Measurements from ENCODE around the gene RPP21. TPM values are rescaled to one million over a fixed set of nuclear protein-coding genes. Genes with fewer than 3 reads are reported as not detected.

RPP21 gene
- total RNA-seq, 1 donor from 2014 or later, result 33.5 TPM

DNA sequence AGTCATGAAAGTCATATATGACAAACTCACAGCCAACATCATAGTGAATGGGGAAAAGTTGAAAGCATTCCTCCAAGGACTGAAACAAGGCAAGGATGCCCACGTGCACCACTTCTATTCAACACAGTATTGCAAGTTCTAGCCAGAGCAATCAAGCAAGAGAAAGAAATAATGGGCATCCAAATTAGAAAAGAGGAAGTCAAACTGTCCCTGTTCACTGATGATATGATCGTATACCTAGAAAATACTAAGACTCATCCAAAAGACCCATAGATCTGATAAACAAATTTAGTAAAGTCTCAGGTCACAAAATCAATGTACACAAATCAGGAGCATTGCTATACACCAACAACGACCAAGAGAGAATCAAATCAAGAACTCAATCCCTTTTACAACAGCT is 41.2 kb downstream of the RPP21 start:
- no peaks in the 10 kb centered on the region for H3K9me3 Mint-ChIP-seq (ENCODE audit: unreplicated experiment)
- Histone ChIP-seq H3K36me3 (ENCODE audit: insufficient read depth, low read length) (no peaks in the 10 kb centered on the region), H3K4me3 (ENCODE audit: insufficient read depth, low read depth, low read length) (no peak overlapping the region), H3K79me2 (ENCODE audit: insufficient read depth, low read length) (no peaks in the 10 kb centered on the region), H3K27me3 (ENCODE audit: insufficient read depth, low read length) (peaks cover 18% of the 10 kb centered on the region), H3K9me3 (ENCODE audit: insufficient read depth, low read depth, low read length) (no peaks in the 10 kb centered on the region), H4K20me1 (ENCODE audit: insufficient read depth, low read length) (no peaks in the 10 kb centered on the region), H3K27ac (ENCODE audit: low read depth, low read length) (no peak overlapping the region), H3K4me1 (ENCODE audit: insufficient read depth, low read length) (no peaks in the 10 kb centered on the region), H3K9ac (ENCODE audit: low read length) (no peak overlapping the region), H3K4me2 (ENCODE audit: low read length) (no peak overlapping the region), H2AFZ (ENCODE audit: low read depth, low read length) (no peak overlapping the region)
- TF ChIP-seq, protein P1, sequence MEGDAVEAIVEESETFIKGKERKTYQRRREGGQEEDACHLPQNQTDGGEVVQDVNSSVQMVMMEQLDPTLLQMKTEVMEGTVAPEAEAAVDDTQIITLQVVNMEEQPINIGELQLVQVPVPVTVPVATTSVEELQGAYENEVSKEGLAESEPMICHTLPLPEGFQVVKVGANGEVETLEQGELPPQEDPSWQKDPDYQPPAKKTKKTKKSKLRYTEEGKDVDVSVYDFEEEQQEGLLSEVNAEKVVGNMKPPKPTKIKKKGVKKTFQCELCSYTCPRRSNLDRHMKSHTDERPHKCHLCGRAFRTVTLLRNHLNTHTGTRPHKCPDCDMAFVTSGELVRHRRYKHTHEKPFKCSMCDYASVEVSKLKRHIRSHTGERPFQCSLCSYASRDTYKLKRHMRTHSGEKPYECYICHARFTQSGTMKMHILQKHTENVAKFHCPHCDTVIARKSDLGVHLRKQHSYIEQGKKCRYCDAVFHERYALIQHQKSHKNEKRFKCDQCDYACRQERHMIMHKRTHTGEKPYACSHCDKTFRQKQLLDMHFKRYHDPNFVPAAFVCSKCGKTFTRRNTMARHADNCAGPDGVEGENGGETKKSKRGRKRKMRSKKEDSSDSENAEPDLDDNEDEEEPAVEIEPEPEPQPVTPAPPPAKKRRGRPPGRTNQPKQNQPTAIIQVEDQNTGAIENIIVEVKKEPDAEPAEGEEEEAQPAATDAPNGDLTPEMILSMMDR (IDR thresholded peaks at IDR 0.05; ENCODE audit: insufficient read depth, low read depth, low read length), result no peak
- no peak for TF ChIP-seq EZH2 (IDR thresholded peaks at IDR 0.05; ENCODE audit: insufficient read depth, low read length)
- DNase-seq (ENCODE audit: low read depth) (no peak), FAIRE-seq (no peak)
- no peak overlapping the region for H3K27ac Mint-ChIP-seq (ENCODE audit: unreplicated experiment)
- no peaks in the 10 kb centered on the region for H3K4me1 Mint-ChIP-seq (ENCODE audit: low read depth, unreplicated experiment)
- H3K27me3 Mint-ChIP-seq (ENCODE audit: low read depth, unreplicated experiment), result peaks cover 72% of the 10 kb centered on the region
- no peak overlapping the region for H3K4me3 Mint-ChIP-seq (ENCODE audit: unreplicated experiment)
- H3K36me3 Mint-ChIP-seq (ENCODE audit: low read depth, unreplicated experiment), result no peaks in the 10 kb centered on the region

GRCh38 chr6:30391240-30391639 is 46.3 kb downstream of the RPP21 start:
- H4K20me1 ChIP-seq (ENCODE audit: insufficient read depth, low read length), result no peaks in the 10 kb centered on the region
- H3K9ac ChIP-seq (ENCODE audit: low read length), result no peak overlapping the region
- no peaks in the 10 kb centered on the region for H3K4me1 Mint-ChIP-seq (ENCODE audit: low read depth, unreplicated experiment)
- no peak overlapping the region for H3K4me2 ChIP-seq (ENCODE audit: low read length)
- FAIRE-seq (no peak), DNase-seq (ENCODE audit: low read depth) (no peak)
- H3K4me3 Mint-ChIP-seq (ENCODE audit: unreplicated experiment), result no peak overlapping the region
- H3K36me3 Mint-ChIP-seq (ENCODE audit: low read depth, unreplicated experiment), result no peaks in the 10 kb centered on the region
- H3K27me3 Mint-ChIP-seq (ENCODE audit: low read depth, unreplicated experiment), result peaks cover 62% of the 10 kb centered on the region
- H2AFZ ChIP-seq (ENCODE audit: low read depth, low read length), result no peak overlapping the region
- H3K36me3 ChIP-seq (ENCODE audit: insufficient read depth, low read length), result no peaks in the 10 kb centered on the region
- no peaks in the 10 kb centered on the region for H3K9me3 Mint-ChIP-seq (ENCODE audit: unreplicated experiment)
- no peak overlapping the region for H3K4me3 ChIP-seq (ENCODE audit: insufficient read depth, low read depth, low read length)
- no peak overlapping the region for H3K27ac ChIP-seq (ENCODE audit: low read depth, low read length)
- no peaks in the 10 kb centered on the region for H3K4me1 ChIP-seq (ENCODE audit: insufficient read depth, low read length)
- no peak for TF ChIP-seq EZH2 (IDR thresholded peaks at IDR 0.05; ENCODE audit: insufficient read depth, low read length)
- TF ChIP-seq, protein P1 (IDR thresholded peaks at IDR 0.05; ENCODE audit: insufficient read depth, low read depth, low read length), result no peak
- no peaks in the 10 kb centered on the region for H3K79me2 ChIP-seq (ENCODE audit: insufficient read depth, low read length)
- peaks cover 43% of the 10 kb centered on the region for H3K27me3 ChIP-seq (ENCODE audit: insufficient read depth, low read length)
- H3K27ac Mint-ChIP-seq (ENCODE audit: unreplicated experiment), result no peak overlapping the region
- no peaks in the 10 kb centered on the region for H3K9me3 ChIP-seq (ENCODE audit: insufficient read depth, low read depth, low read length)

- Histone ChIP-seq H3K36me3 (ENCODE audit: insufficient read depth, low read length) (no peaks in the 10 kb centered on the region), H3K9me3 (ENCODE audit: insufficient read depth, low read depth, low read length) (no peaks in the 10 kb centered on the region), H3K27me3 (ENCODE audit: insufficient read depth, low read length) (peaks cover 49% of the 10 kb centered on the region), H4K20me1 (ENCODE audit: insufficient read depth, low read length) (no peaks in the 10 kb centered on the region), H3K4me1 (ENCODE audit: insufficient read depth, low read length) (no peaks in the 10 kb centered on the region), H3K9ac (ENCODE audit: low read length) (no peak overlapping the region), H2AFZ (ENCODE audit: low read depth, low read length) (no peak overlapping the region), H3K4me3 (ENCODE audit: insufficient read depth, low read depth, low read length) (no peak overlapping the region), H3K27ac (ENCODE audit: low read depth, low read length) (no peak overlapping the region), H3K4me2 (ENCODE audit: low read length) (no peak overlapping the region), H3K79me2 (ENCODE audit: insufficient read depth, low read length) (no peaks in the 10 kb centered on the region)
- FAIRE-seq (no peak), DNase-seq (ENCODE audit: low read depth) (no peak)
- TF ChIP-seq EZH2 (IDR thresholded peaks at IDR 0.05; ENCODE audit: insufficient read depth, low read length), result no peak
- TF ChIP-seq, protein P1 (IDR thresholded peaks at IDR 0.05; ENCODE audit: insufficient read depth, low read depth, low read length), result no peak
- Mint-ChIP-seq H3K9me3 (ENCODE audit: unreplicated experiment) (no peaks in the 10 kb centered on the region), H3K27me3 (ENCODE audit: low read depth, unreplicated experiment) (peaks cover 53% of the 10 kb centered on the region), H3K36me3 (ENCODE audit: low read depth, unreplicated experiment) (no peaks in the 10 kb centered on the region), H3K27ac (ENCODE audit: unreplicated experiment) (no peak overlapping the region), H3K4me3 (ENCODE audit: unreplicated experiment) (no peak overlapping the region), H3K4me1 (ENCODE audit: low read depth, unreplicated experiment) (no peaks in the 10 kb centered on the region)
These were observed 49.2 kb downstream of the RPP21 start for GRCh38 chr6:30394139-30394538.

Other genes with a start within 250 kb of the RPP21 start
- gene TRIM31, start 232.1 kb upstream of the RPP21 start, total RNA-seq, result not detected in 2 replicates
- not detected in 2 replicates for gene TRIM40, start 209.0 kb upstream of the RPP21 start, total RNA-seq
- not detected in 2 replicates for gene TRIM10, start 183.9 kb upstream of the RPP21 start, total RNA-seq
- gene TRIM15, start 181.6 kb upstream of the RPP21 start, total RNA-seq, result not detected in 2 replicates
- 51.7 and 52.8 TPM in 2 replicates for gene TRIM26, start 131.8 kb upstream of the RPP21 start, total RNA-seq
- 18.3 and 20.7 TPM in 2 replicates for gene TRIM39, start 18.2 kb upstream of the RPP21 start, total RNA-seq
- gene HLA-E, start 144.4 kb downstream of the RPP21 start, total RNA-seq, result 94.9 and 105 TPM in 2 replicates
- 49.0 and 49.3 TPM in 2 replicates for gene GNL1, start 211.3 kb downstream of the RPP21 start, total RNA-seq
- gene PRR3, start 212.1 kb downstream of the RPP21 start, total RNA-seq, result 11.0 and 13.0 TPM in 2 replicates
- 58.1 and 60.3 TPM in 2 replicates for gene ABCF1, start 226.3 kb downstream of the RPP21 start, total RNA-seq

Measured in astrocyte (in vitro differentiated cells and primary cell).